ENCODE data around the gene GGA2.

Gene GGA2

DNA sequence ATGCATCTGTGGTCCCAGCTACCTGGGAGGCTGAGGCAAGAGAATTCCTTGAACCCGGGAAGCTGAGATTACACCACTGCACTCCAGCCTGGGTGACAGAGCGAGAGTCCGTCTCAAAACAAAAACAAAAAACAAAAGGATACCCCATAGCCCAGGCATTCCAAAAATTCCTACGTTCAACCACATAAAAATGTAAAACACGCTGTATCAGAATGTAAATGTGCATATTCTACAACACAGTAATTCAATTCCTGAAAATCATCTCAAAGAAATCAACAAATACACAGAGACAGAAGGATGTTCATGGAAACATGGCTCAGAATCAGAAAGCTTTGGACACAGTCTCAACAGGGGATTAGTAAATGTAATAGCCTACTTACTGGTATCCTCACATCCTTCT lies 90.3 kb downstream of the GGA2 start:
- no peaks in the 10 kb centered on the region for H3K4me1 ChIP-seq
- H3K4me3 ChIP-seq (ENCODE audit: low read depth, low read length), result no peak overlapping the region
- no peaks in the 10 kb centered on the region for H3K27me3 ChIP-seq
- H3K9me3 ChIP-seq, result no peaks in the 10 kb centered on the region
- TF ChIP-seq, protein P1, sequence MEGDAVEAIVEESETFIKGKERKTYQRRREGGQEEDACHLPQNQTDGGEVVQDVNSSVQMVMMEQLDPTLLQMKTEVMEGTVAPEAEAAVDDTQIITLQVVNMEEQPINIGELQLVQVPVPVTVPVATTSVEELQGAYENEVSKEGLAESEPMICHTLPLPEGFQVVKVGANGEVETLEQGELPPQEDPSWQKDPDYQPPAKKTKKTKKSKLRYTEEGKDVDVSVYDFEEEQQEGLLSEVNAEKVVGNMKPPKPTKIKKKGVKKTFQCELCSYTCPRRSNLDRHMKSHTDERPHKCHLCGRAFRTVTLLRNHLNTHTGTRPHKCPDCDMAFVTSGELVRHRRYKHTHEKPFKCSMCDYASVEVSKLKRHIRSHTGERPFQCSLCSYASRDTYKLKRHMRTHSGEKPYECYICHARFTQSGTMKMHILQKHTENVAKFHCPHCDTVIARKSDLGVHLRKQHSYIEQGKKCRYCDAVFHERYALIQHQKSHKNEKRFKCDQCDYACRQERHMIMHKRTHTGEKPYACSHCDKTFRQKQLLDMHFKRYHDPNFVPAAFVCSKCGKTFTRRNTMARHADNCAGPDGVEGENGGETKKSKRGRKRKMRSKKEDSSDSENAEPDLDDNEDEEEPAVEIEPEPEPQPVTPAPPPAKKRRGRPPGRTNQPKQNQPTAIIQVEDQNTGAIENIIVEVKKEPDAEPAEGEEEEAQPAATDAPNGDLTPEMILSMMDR (IDR thresholded peaks at IDR 0.05; ENCODE audit: low read depth, low read length), result no peak
- H3K36me3 ChIP-seq, result peaks cover 8% of the 10 kb centered on the region
- no peak for DNase-seq

DNA sequence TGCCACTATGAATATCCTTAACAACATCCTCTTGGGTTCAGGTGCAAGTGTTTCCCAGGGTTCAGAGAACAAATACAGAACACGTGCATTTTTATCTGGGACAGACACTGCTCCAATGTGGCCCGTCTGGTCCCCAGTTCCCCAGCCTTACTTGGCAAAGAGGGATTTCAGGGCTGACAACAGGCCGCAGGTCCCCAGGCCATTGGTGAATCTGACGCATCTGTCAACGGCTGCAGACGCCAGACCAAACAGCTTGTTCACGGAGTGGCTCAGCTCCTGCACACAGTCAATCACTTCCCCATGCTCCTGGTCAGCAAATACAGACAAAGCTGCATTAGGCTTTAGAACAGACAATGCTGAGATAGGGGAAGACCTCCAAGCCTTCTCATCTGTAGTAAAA lies 93.5 kb downstream of the GGA2 start:
- H3K27me3 ChIP-seq, result no peaks in the 10 kb centered on the region
- DNase-seq, result no peak
- H3K4me1 ChIP-seq, result no peaks in the 10 kb centered on the region
- no peaks in the 10 kb centered on the region for H3K9me3 ChIP-seq
- TF ChIP-seq, protein P1 (IDR thresholded peaks at IDR 0.05; ENCODE audit: low read depth, low read length), result no peak
- H3K36me3 ChIP-seq, result peaks cover 13% of the 10 kb centered on the region
- no peak overlapping the region for H3K4me3 ChIP-seq (ENCODE audit: low read depth, low read length)

DNA sequence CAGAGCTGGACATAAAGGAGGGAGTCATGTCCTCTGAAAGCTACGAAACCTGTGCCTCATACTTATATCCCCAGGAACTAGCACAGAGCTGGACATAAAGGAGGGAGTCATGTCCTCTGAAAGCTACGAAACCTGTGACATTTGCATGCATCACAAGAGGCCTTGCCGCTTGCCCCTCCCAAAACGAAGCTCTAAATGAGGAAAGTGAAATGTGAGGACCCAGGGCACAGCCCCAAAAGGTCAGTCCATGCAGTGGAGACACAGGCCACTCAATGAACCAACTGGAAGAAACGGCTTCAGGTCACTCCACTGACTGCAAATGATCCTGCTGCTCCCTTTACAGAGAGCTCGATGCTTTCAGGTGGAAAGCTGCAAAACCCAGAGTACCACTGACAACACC lies 95.6 kb downstream of the GGA2 start:
- Histone ChIP-seq H3K9me3 (no peaks in the 10 kb centered on the region), H3K36me3 (peaks cover 13% of the 10 kb centered on the region), H3K4me1 (no peaks in the 10 kb centered on the region), H3K4me3 (ENCODE audit: low read depth, low read length) (no peak overlapping the region), H3K27me3 (no peaks in the 10 kb centered on the region)
- TF ChIP-seq, protein P1 (IDR thresholded peaks at IDR 0.05; ENCODE audit: low read depth, low read length), result no peak
- DNase-seq, result no peak

Data from BE2C (cell line).